ENCODE results near the gene PPP1R12C. TPM values are rescaled to one million over a fixed set of nuclear protein-coding genes. Genes with fewer than 3 reads are reported as not detected.

The PPP1R12C gene
- total RNA-seq, 4 donors from 2014 or later = 113 to 270 (median 180) TPM

- Histone ChIP-seq H3K4me1 (peaks cover 0 to 30% (median 13%) of the 10 kb centered on the region in 4 donors), H3K9me3 (no peaks in the 10 kb centered on the region), H3K27ac (no peak overlapping the region), H3K36me3 (peaks cover 4 to 53% (median 28%) of the 10 kb centered on the region in 3 donors), H3K4me3 (no peak overlapping the region), H3K27me3 (peaks cover 0 to 27% of the 10 kb centered on the region in 2 donors)
- no peak for TF ChIP-seq CTCF (IDR thresholded peaks at IDR 0.05)
- TF ChIP-seq EP300 (IDR thresholded peaks at IDR 0.05) = no peak
- TF ChIP-seq POLR2A (IDR thresholded peaks at IDR 0.05) = no peak
- no peak for DNase-seq (ENCODE audit: low spot score in 2 of 2)
- WGBS, 2 donors = 87 to 88% methylated on average over 13 of the region's 13 CpGs
Observed at GRCh38 chr19:55090564-55090963, 26.9 kb downstream of the PPP1R12C start.

- peaks cover 0 to 42% (median 19%) of the 10 kb centered on the region in 3 donors for H3K36me3 ChIP-seq
- H3K4me1 ChIP-seq = peaks cover 0 to 30% (median 13%) of the 10 kb centered on the region in 4 donors
- TF ChIP-seq POLR2A (IDR thresholded peaks at IDR 0.05) (no peak), CTCF (IDR thresholded peaks at IDR 0.05) (no peak), EP300 (IDR thresholded peaks at IDR 0.05) (no peak)
- no peak overlapping the region for H3K4me3 ChIP-seq
- H3K9me3 ChIP-seq = no peaks in the 10 kb centered on the region
- H3K27me3 ChIP-seq = peaks cover 0 to 38% of the 10 kb centered on the region in 2 donors
- DNase-seq (ENCODE audit: low spot score in 2 of 2) = no peak
- H3K27ac ChIP-seq = no peak overlapping the region
- 90% methylated on average over 3 of the region's 3 CpGs for WGBS, 2 donors
Observed at GRCh38 chr19:55089342-55089944, 28.0 kb downstream of the PPP1R12C start.

GRCh38 chr19:55088543-55089341 is 28.7 kb downstream of the PPP1R12C start:
- no peak for TF ChIP-seq EP300 (IDR thresholded peaks at IDR 0.05)
- peak; percentile 44 to 94 (median 86) for TF ChIP-seq CTCF (IDR thresholded peaks at IDR 0.05)
- DNase-seq (ENCODE audit: low spot score in 2 of 2) = peak; percentile 67 to 86
- WGBS, 2 donors = 42 to 55% methylated on average over 15 of the region's 18 CpGs
- H3K27ac ChIP-seq = peak overlapping the region in 1 of 4 donors; percentile 1
- H3K27me3 ChIP-seq = peaks cover 0 to 45% of the 10 kb centered on the region in 2 donors
- H3K36me3 ChIP-seq = peaks cover 0 to 38% (median 16%) of the 10 kb centered on the region in 3 donors
- H3K4me3 ChIP-seq = no peak overlapping the region
- no peaks in the 10 kb centered on the region for H3K9me3 ChIP-seq
- H3K4me1 ChIP-seq = peaks cover 0 to 30% (median 13%) of the 10 kb centered on the region in 4 donors

- WGBS, 2 donors = 71 to 80% methylated on average over 12 of the region's 12 CpGs
- H3K9me3 ChIP-seq = no peaks in the 10 kb centered on the region
- peaks cover 0 to 36% (median 16%) of the 10 kb centered on the region in 3 donors for H3K36me3 ChIP-seq
- H3K4me3 ChIP-seq = peak overlapping the region in 1 of 4 donors; percentile 49
- DNase-seq (ENCODE audit: low spot score in 2 of 2) = no peak
- TF ChIP-seq CTCF (IDR thresholded peaks at IDR 0.05) (no peak), EP300 (IDR thresholded peaks at IDR 0.05) (no peak)
- H3K27ac ChIP-seq = peak overlapping the region in 1 of 4 donors; percentile 1
- H3K27me3 ChIP-seq = peaks cover 5 to 52% of the 10 kb centered on the region in 2 donors
- H3K4me1 ChIP-seq = peaks cover 0 to 35% (median 13%) of the 10 kb centered on the region in 4 donors
Observed at GRCh38 chr19:55088021-55088451, 29.4 kb downstream of the PPP1R12C start.

GRCh38 chr19:55087542-55087901 is 29.9 kb downstream of the PPP1R12C start:
- Histone ChIP-seq H3K27me3 (peaks cover 9 to 57% of the 10 kb centered on the region in 2 donors), H3K4me1 (peaks cover 0 to 36% (median 13%) of the 10 kb centered on the region in 4 donors), H3K36me3 (peaks cover 0 to 31% (median 16%) of the 10 kb centered on the region in 3 donors), H3K27ac (no peak overlapping the region), H3K9me3 (no peaks in the 10 kb centered on the region), H3K4me3 (peak overlapping the region; percentile 26 to 49 (median 34))
- whole genome bisulfite sequencing, 2 donors = 13 to 21% methylated on average over 17 of the region's 17 CpGs
- DNase-seq (ENCODE audit: low spot score in 2 of 2) = no peak
- TF ChIP-seq CTCF (IDR thresholded peaks at IDR 0.05) = no peak
- no peak for TF ChIP-seq POLR2A (IDR thresholded peaks at IDR 0.05)
- no peak for TF ChIP-seq EP300 (IDR thresholded peaks at IDR 0.05)

Measured in tibial nerve (tissue), 4 donors.